HG03097 (cell line): ENCODE measurements around the gene KANK3.
"Not testable (repeated sequence)": the region's sequence is repeated elsewhere in the genome, so short reads cannot be mapped to it uniquely, and the experiment has no call there.

Experiments
- ATAC-seq: cut with Tn5 transposase; IDR thresholded peaks from one replicate; pipeline ENCODE4 v1.9.1; 2021; ENCODE audit not compliant: unreplicated experiment, low FRiP score

Gene KANK3

GRCh38 chr19:8320564-8321066 lies 22.4 kb downstream of the KANK3 start:
- ATAC-seq: peak; percentile 18

DNA sequence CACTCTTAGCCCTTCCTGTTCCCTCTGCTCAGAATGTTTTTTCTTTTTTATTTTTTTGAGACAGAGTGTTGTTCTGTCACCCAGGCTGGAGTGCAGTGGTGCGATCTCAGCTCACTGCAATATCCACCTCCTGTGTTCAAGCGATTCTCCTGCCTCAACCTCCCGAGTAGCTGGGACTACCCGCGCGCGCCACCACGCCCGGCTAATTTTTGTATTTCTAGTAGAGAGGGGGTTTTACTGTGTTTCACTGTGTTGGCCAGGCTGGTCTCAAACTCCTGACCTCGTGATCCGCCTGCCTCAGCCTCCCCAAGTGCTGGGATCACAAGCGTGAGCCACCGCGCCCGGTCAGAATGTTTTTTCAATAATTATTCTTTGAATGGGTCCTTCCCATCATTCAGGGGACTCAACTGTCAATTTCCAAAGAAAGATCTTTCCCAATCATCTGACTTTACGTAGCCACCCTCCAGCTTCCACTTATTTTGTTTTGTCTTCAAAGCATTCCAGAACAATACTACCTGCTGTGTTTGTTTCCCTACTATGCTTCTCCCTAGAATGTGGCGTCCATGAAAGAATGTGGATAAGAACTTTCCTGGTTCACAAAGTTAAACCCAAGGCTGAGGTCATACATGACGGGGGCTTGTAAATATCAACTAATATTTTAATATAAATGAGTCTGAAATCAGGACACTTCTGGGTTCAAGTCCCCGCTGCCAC lies 23.1 kb downstream of the KANK3 start:
- ATAC-seq: no peak

DNA sequence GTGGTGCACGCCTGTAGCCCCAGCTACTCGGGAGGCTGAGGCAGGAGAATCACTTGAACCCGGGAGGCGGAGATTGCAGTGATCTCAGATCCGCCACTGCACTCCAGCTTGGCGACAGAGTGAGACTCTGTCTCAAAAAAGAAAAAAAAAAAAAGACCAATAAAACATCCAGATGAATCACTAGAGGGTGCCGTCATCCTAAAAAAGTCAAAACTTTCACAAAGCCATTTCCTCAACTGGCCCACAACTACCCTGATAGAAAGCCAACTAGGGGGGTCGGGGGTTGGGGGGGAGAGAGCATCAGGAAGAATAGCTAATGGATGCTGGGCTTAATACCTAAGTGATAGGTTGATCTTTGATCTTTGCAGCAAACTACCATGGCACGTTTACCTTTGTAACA lies 24.2 kb downstream of the KANK3 start:
- not testable (repeated sequence) for ATAC-seq

DNA sequence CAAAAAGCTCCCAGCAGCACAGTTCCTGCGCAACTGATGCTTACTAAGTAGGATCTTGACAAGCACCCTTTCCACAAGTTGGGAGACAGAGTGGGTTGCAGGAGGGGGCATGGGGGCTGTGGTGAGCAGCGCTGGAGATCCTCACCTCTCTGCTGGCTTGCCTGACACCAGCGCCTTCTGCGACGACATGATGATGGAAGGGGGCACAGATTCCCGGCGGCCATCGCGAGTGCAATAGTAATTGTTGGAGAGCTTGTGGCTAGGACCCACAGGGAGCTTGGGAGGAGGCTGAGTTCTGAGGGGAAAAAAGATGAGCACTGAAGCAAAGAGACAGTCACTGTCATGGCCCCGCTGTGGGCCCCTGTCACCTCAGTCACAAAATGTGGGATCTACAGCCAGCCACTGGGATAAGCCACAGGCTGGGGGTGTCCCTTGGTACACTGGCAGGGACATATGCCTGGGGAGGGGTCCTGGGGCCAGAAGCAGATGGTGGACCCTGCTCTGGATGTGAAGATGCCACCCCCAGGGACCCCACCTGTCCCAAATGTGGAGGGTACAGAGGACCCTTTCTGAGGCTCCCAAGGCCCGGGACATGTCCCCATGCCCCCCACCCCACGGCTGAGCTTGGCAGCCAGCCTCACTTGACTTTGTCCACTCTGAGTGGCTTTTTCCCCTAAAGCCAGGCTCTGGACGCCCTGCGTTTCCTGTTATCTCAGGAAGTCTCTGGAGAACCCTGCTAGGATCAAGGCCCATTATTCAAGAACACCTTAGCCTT lies 26.5 kb downstream of the KANK3 start:
- no peak for ATAC-seq

- ATAC-seq: not testable (repeated sequence)
Observed at GRCh38 chr19:8314981-8315640, 28.0 kb downstream of the KANK3 start.

GRCh38 chr19:8311461-8312260 lies 31.4 kb downstream of the KANK3 start:
- ATAC-seq: no peak

GRCh38 chr19:8310342-8311055 lies 32.6 kb downstream of the KANK3 start:
- no peak for ATAC-seq

DNA sequence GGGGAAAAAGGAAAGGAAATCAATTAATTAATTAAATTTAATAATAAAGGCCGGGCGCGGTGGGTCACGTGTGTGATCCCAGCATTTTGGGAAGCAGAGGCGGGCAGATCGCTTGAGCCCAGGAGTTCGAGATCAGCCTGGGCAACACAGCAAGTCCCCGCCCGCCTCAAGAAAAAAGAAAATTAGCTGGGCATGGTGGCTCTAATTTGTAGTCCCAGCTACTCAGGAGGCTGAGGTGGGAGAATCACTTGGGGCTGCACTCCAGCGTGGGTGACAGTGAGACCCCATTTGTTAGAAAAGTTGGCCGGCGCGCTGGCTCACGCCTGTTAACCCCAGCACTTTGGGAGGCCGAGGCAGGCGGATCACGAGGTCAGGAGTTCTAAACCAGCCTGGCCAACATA lies 34.2 kb downstream of the KANK3 start:
- no peak for ATAC-seq

DNA sequence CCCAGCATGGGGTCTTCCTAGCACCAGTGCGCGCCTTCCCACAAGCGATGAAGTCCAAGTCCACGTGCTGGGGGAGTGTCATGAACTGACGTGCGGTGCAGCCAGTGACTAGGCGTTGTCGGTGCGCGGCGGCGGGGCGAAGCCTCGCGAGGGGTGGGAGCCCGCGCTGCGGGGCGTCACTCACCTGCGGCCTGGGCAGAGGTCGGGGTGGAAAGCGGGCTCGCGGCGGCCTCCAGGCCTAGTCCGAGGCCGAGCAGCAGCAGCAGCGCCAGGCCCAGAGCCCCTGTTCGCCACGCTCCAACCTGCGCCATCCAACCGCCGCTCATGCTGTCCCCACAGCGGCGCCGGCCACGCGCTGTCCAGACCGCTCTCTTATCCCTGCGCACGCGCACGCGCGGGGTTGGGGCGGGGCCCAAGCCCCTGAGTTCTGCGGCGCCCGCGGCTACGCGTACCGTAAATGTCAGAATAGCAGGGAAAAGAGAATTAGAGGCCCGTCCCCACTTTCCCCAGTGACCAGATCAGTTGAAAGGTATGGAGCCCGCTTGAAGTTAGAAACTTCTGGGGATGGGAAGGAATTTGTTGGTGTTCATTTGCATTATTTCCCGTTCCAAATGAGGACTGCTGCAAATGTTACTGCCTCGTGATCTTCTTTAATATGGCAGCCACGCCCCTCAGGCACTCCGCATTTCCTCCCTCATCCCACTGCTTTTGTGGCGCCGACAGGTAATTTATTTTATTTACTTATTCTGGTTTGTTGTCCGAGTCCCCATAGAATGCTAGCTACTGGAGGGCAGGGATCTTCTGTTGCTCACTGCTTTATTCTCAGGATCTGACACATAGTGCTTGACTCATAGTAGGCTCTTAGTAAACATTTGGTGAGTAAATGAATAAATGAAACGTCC lies 34.8 kb downstream of the KANK3 start, which contains the start of gene CD320:
TSS of gene CD320 (minus strand) at position 394 of the 902 bp plus-strand sequence. CDS start at position 326, 68 bp downstream.
- peak; percentile 66 for ATAC-seq

DNA sequence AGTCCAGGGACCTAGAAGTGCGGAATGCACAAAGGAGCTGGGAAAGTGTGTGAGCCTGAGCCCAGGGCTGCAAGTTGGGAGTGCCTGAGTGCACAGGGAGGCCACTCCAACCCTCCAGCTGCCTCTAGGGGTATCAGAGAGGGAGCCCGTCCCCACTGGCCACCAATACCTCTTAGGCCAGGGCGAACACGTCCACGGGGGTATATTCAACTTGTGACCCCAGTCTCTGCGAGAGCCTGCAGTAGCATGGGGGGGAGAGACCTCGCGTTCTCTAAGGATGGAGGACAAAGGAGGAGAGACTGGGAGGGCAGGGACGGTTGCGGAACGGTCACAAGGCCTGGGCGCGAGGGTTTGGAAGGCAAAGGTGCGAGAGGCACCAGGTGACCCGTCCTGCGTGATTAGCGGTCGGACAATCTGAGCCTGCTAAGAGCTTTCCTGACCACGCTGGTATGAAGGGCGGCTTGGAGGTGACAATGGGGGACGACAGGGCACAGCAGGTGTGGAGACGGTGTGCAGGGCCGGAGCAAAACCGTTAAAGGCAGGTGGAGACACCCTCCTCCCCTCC lies 35.6 kb downstream of the KANK3 start:
- ATAC-seq: no peak

- ATAC-seq: no peak
Observed at GRCh38 chr19:8306235-8307054, 36.6 kb downstream of the KANK3 start.

- no peak for ATAC-seq
Observed at GRCh38 chr19:8305798-8306197, 37.3 kb downstream of the KANK3 start.

- ATAC-seq: no peak
Observed at GRCh38 chr19:8304841-8305621, 38.0 kb downstream of the KANK3 start.

- no peak for ATAC-seq
Observed at GRCh38 chr19:8302734-8303133, 40.3 kb downstream of the KANK3 start.

GRCh38 chr19:8302357-8302691 lies 40.7 kb downstream of the KANK3 start:
- no peak for ATAC-seq

GRCh38 chr19:8291337-8291736 lies 51.7 kb downstream of the KANK3 start:
- ATAC-seq: not testable (repeated sequence)

DNA sequence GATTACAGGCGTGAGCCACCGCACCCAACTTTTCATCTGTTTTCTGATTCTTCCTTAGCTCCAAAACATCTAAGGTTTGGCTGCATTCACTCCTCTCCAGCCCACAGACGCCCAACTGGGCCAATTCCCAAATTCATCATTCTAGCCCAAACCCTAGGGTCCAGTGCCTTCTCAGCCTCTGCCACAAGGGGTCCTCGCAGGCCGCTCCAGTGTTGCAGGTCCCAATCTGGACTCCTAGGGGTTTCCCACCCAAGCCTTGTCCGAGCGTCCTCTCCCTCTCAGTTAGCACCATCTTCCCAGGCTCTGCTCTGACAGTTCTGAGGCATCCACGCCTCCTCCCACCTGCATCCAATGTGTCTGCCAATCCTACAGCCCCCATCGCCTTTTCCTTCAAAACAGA lies 66.6 kb downstream of the KANK3 start:
- not testable (repeated sequence) for ATAC-seq
